Astrocyte (in vitro differentiated cells and primary cell): ENCODE data around the gene CENPF.

Experiments
- CTCF ChIP-seq: IDR thresholded peaks from 2 replicates; pipeline ENCODE4 v1.5.1; 2011; ENCODE audit warnings: low read depth, mild to moderate bottlenecking, inconsistent platforms, low read length, moderate library complexity; ENCODE audit not compliant: insufficient read depth
- EZH2 ChIP-seq: IDR thresholded peaks from 2 replicates; pipeline ENCODE4 v1.6.1; 2012; ENCODE audit warnings: mild to moderate bottlenecking, low read length, inconsistent platforms; ENCODE audit not compliant: insufficient read depth

GRCh38 chr1:214635506-214635905 is 32.5 kb downstream of the CENPF start:
- TF ChIP-seq CTCF (no peak), EZH2 (no peak)
